Mesenchymal stem cell (in vitro differentiated cells and primary cell): ENCODE results near the gene GIMAP5.

Experiments used
- DNase-seq: peaks from one replicate; pipeline ENCODE4 v3.0.0-alpha.2; 2013
- H2AFZ ChIP-seq: one replicate; pipeline ENCODE4 v1.6.1; 2013; ENCODE audit warnings: low read depth, mild to moderate bottlenecking, control low read depth, inconsistent platforms, low read length, moderate library complexity
- H2AK5ac ChIP-seq: 2 replicates; pipeline ENCODE4 v1.6.1; 2013; ENCODE audit warnings: low read length, moderate library complexity, mild to moderate bottlenecking, inconsistent platforms; ENCODE audit not compliant: severe bottlenecking
- H2BK120ac ChIP-seq: one replicate; pipeline ENCODE4 v1.6.1; 2013; ENCODE audit warnings: low read depth, mild to moderate bottlenecking, inconsistent platforms, low read length, moderate library complexity
- H2BK12ac ChIP-seq, 2 experiments: one replicate each; pipeline ENCODE4 v1.6.1; 2013; ENCODE audit warnings: inconsistent platforms in 2 of 2, low read length in 2 of 2, mild to moderate bottlenecking in 2 of 2, moderate library complexity in 2 of 2, control low read depth in 1 of 2
- H2BK15ac ChIP-seq: one replicate; pipeline ENCODE4 v1.6.1; 2013; ENCODE audit warnings: mild to moderate bottlenecking, low read depth, inconsistent platforms; ENCODE audit not compliant: poor library complexity, severe bottlenecking
- H2BK5ac ChIP-seq: 2 replicates; pipeline ENCODE4 v1.6.1; 2013; ENCODE audit warnings: low read depth, mild to moderate bottlenecking, low read length, control low read depth, inconsistent platforms; ENCODE audit not compliant: poor library complexity, severe bottlenecking
- H3K14ac ChIP-seq, 2 experiments: one replicate each; pipeline ENCODE4 v1.6.1; 2013; ENCODE audit warnings: inconsistent platforms in 2 of 2, low read length in 2 of 2, control low read depth in 1 of 2, mild to moderate bottlenecking in 1 of 2, moderate library complexity in 1 of 2
- H3K18ac ChIP-seq, 2 experiments: one replicate each; pipeline ENCODE4 v1.6.1; 2013; ENCODE audit warnings: inconsistent platforms in 2 of 2, low read length in 2 of 2, control low read depth in 1 of 2, low read depth in 1 of 2, mild to moderate bottlenecking in 1 of 2
- H3K23ac ChIP-seq, 2 experiments: one replicate each; pipeline ENCODE4 v1.6.1; 2013; ENCODE audit warnings: inconsistent platforms in 2 of 2, low read length in 2 of 2, mild to moderate bottlenecking in 2 of 2, moderate library complexity in 2 of 2, control low read depth in 1 of 2
- H3K27ac ChIP-seq: 2 replicates; pipeline ENCODE4 v1.5.1; 2013; ENCODE audit warnings: mild to moderate bottlenecking, moderate library complexity, low read length, control low read depth, inconsistent platforms; ENCODE audit not compliant: poor library complexity, severe bottlenecking
- H3K27me3 ChIP-seq, 2 experiments: 2 replicates each; pipeline versions ENCODE4 v1.6.1 to v1.7.0; 2013; ENCODE audit warnings: low read length in 2 of 2, mild to moderate bottlenecking in 2 of 2, moderate library complexity in 2 of 2, control low read depth in 1 of 2, inconsistent platforms in 1 of 2; ENCODE audit not compliant: control insufficient read depth in 1 of 2, insufficient read depth in 1 of 2
- H3K36me3 ChIP-seq, 2 experiments: 2 replicates each; pipeline versions ENCODE4 v1.6.1 to v1.7.0; 2013; ENCODE audit warnings: low read length in 2 of 2, control low read depth in 1 of 2, inconsistent platforms in 1 of 2, low read depth in 1 of 2, mild to moderate bottlenecking in 1 of 2; ENCODE audit not compliant: insufficient read depth in 2 of 2, control insufficient read depth in 1 of 2
- H3K4ac ChIP-seq, 2 experiments: one replicate each; pipeline ENCODE4 v1.6.1; 2013; ENCODE audit warnings: inconsistent platforms in 2 of 2, low read length in 2 of 2, mild to moderate bottlenecking in 2 of 2, moderate library complexity in 2 of 2, control low read depth in 1 of 2, low read depth in 1 of 2
- H3K4me1 ChIP-seq: 2 replicates; pipeline ENCODE4 v1.6.1; 2013; ENCODE audit warnings: low read depth, low read length, control low read depth; ENCODE audit not compliant: control insufficient read depth, insufficient read depth
- H3K4me2 ChIP-seq: 2 replicates; pipeline ENCODE4 v1.6.1; 2013; ENCODE audit warnings: low read length, mild to moderate bottlenecking, inconsistent platforms; ENCODE audit not compliant: poor library complexity, severe bottlenecking
- H3K4me3 ChIP-seq, 2 experiments: 2 replicates each; pipeline versions ENCODE4 v1.5.1 to v1.7.0; 2013; ENCODE audit warnings: low read length in 2 of 2, mild to moderate bottlenecking in 2 of 2, control low read depth in 1 of 2, low read depth in 1 of 2; ENCODE audit not compliant: insufficient read depth in 1 of 2
- H3K79me1 ChIP-seq: replicated peaks from 2 replicates; pipeline ENCODE4 v1.6.1; 2013; ENCODE audit warnings: mild to moderate bottlenecking, control low read depth, low read length, inconsistent platforms; ENCODE audit not compliant: poor library complexity, severe bottlenecking
- H3K9ac ChIP-seq: 2 replicates; pipeline ENCODE4 v1.7.0; 2013; ENCODE audit warnings: mild to moderate bottlenecking, low read length, moderate library complexity
- H3K9me3 ChIP-seq: 2 replicates; pipeline ENCODE4 v1.7.0; 2013; ENCODE audit warnings: mild to moderate bottlenecking, low read length; ENCODE audit not compliant: control insufficient read depth
- H4K8ac ChIP-seq: one replicate; pipeline ENCODE4 v1.6.1; 2013; ENCODE audit warnings: inconsistent platforms, mild to moderate bottlenecking, low read length, moderate library complexity
- H4K91ac ChIP-seq: one replicate; pipeline ENCODE4 v1.6.1; 2013; ENCODE audit warnings: mild to moderate bottlenecking, low read length, inconsistent platforms
- WGBS: methylation state at CpG from one replicate; pipeline ENCODE4 v1.1.7; 2013; ENCODE audit warnings: mixed read lengths; 5-methylcytosine and 5-hydroxymethylcytosine counted together

Gene GIMAP5

GRCh38 chr7:150788474-150789269, 51.5 kb downstream of the GIMAP5 start:
- no peaks in the 10 kb centered on the region for H3K79me1 ChIP-seq
- H2BK120ac ChIP-seq: no peak overlapping the region
- WGBS: 90% methylated on average over 8 of the region's 9 CpGs
- H2AFZ ChIP-seq: no peak overlapping the region
- peaks cover 4 to 20% of the 10 kb centered on the region in 2 experiments for H3K27me3 ChIP-seq
- H4K91ac ChIP-seq: peak overlapping the region; percentile 45
- H3K9ac ChIP-seq: peak overlapping the region; percentile 70
- no peak overlapping the region for H2AK5ac ChIP-seq
- no peaks in the 10 kb centered on the region for H3K4me1 ChIP-seq
- H2BK12ac ChIP-seq: no peak overlapping the region
- H3K27ac ChIP-seq: no peak overlapping the region
- peak overlapping the region in 1 of 2 experiments; percentile 11 for H3K4ac ChIP-seq
- no peaks in the 10 kb centered on the region for H3K36me3 ChIP-seq
- H2BK5ac ChIP-seq: no peak overlapping the region
- DNase-seq: no peak
- no peak overlapping the region for H3K4me2 ChIP-seq
- peak overlapping the region in 1 of 2 experiments; percentile 19 for H3K18ac ChIP-seq
- no peak overlapping the region for H3K14ac ChIP-seq
- H3K23ac ChIP-seq: no peak overlapping the region
- no peak overlapping the region for H3K4me3 ChIP-seq
- H4K8ac ChIP-seq: peak overlapping the region; percentile 63
- H3K9me3 ChIP-seq: no peaks in the 10 kb centered on the region
- H2BK15ac ChIP-seq: no peak overlapping the region

- Histone ChIP-seq H3K4me2 (no peak overlapping the region), H4K8ac (no peak overlapping the region), H3K18ac (no peak overlapping the region), H3K27me3 (peaks cover 0 to 34% of the 10 kb centered on the region in 2 experiments), H3K79me1 (no peaks in the 10 kb centered on the region), H3K9me3 (no peaks in the 10 kb centered on the region), H3K14ac (no peak overlapping the region), H2BK120ac (no peak overlapping the region), H2BK15ac (no peak overlapping the region), H2BK5ac (no peak overlapping the region), H2AK5ac (no peak overlapping the region), H2BK12ac (no peak overlapping the region), H3K4me3 (no peak overlapping the region), H2AFZ (no peak overlapping the region), H3K27ac (no peak overlapping the region), H3K9ac (no peak overlapping the region), H4K91ac (no peak overlapping the region), H3K4ac (no peak overlapping the region), H3K23ac (no peak overlapping the region), H3K36me3 (no peaks in the 10 kb centered on the region), H3K4me1 (no peaks in the 10 kb centered on the region)
- 71% methylated on average over 8 of the region's 9 CpGs for WGBS
- no peak for DNase-seq
These were observed 53.3 kb downstream of the GIMAP5 start for GRCh38 chr7:150790416-150791075.

GRCh38 chr7:150791304-150791703, 54.1 kb downstream of the GIMAP5 start:
- no peak for DNase-seq
- Histone ChIP-seq H2AFZ (no peak overlapping the region), H3K4me3 (no peak overlapping the region), H4K91ac (no peak overlapping the region), H2BK15ac (no peak overlapping the region), H3K9me3 (no peaks in the 10 kb centered on the region), H2BK12ac (no peak overlapping the region), H3K9ac (no peak overlapping the region), H3K36me3 (no peaks in the 10 kb centered on the region), H3K27ac (no peak overlapping the region), H2AK5ac (no peak overlapping the region), H3K27me3 (peaks cover 0 to 36% of the 10 kb centered on the region in 2 experiments), H3K4me2 (no peak overlapping the region), H3K79me1 (no peaks in the 10 kb centered on the region), H3K18ac (no peak overlapping the region), H3K14ac (no peak overlapping the region), H2BK120ac (no peak overlapping the region), H3K4ac (no peak overlapping the region), H4K8ac (no peak overlapping the region), H2BK5ac (no peak overlapping the region), H3K4me1 (no peaks in the 10 kb centered on the region), H3K23ac (no peak overlapping the region)
- WGBS: 87% methylated on average over 3 of the region's 5 CpGs

GRCh38 chr7:150791746-150792452, 54.7 kb downstream of the GIMAP5 start:
- Histone ChIP-seq H3K9me3 (no peaks in the 10 kb centered on the region), H3K36me3 (no peaks in the 10 kb centered on the region), H3K4ac (no peak overlapping the region), H2AFZ (no peak overlapping the region), H3K18ac (no peak overlapping the region), H4K91ac (no peak overlapping the region), H2BK15ac (no peak overlapping the region), H4K8ac (no peak overlapping the region), H2BK5ac (no peak overlapping the region), H3K4me3 (no peak overlapping the region), H3K79me1 (no peaks in the 10 kb centered on the region), H2BK12ac (no peak overlapping the region), H3K27me3 (peaks cover 0 to 36% of the 10 kb centered on the region in 2 experiments), H3K27ac (no peak overlapping the region), H3K9ac (no peak overlapping the region), H2BK120ac (no peak overlapping the region), H3K14ac (no peak overlapping the region), H3K23ac (no peak overlapping the region), H2AK5ac (no peak overlapping the region), H3K4me2 (no peak overlapping the region), H3K4me1 (no peaks in the 10 kb centered on the region)
- 76% methylated on average over 12 of the region's 12 CpGs for WGBS
- DNase-seq: no peak
